ENCODE data around the gene ZDHHC22. TPM values are rescaled to one million over a fixed set of nuclear protein-coding genes. Genes with fewer than 3 reads are reported as not detected.
"Not testable (repeated sequence)": the region's sequence is repeated elsewhere in the genome, so short reads cannot be mapped to it uniquely, and the experiment has no call there.

ZDHHC22 gene
- total RNA-seq, 2 donors from 2014 or later: not detected

- peaks cover 44% of the 10 kb centered on the region for H3K27me3 Mint-ChIP-seq (ENCODE audit: low read depth)
- H3K36me3 Mint-ChIP-seq (ENCODE audit: insufficient read depth in 2 of 2): no peaks in the 10 kb centered on the region
- H3K4me3 Mint-ChIP-seq: no peak overlapping the region
- ATAC-seq (replicated peaks in 1 of 2): no peak
- no peak overlapping the region for H3K27ac Mint-ChIP-seq
- DNase-seq: no peak
- H3K9me3 Mint-ChIP-seq: no peaks in the 10 kb centered on the region
- H3K4me1 Mint-ChIP-seq (ENCODE audit: low read depth): peaks cover 12% of the 10 kb centered on the region
These were observed 36.1 kb upstream of the ZDHHC22 start for GRCh38 chr14:77177702-77178101.

DNA sequence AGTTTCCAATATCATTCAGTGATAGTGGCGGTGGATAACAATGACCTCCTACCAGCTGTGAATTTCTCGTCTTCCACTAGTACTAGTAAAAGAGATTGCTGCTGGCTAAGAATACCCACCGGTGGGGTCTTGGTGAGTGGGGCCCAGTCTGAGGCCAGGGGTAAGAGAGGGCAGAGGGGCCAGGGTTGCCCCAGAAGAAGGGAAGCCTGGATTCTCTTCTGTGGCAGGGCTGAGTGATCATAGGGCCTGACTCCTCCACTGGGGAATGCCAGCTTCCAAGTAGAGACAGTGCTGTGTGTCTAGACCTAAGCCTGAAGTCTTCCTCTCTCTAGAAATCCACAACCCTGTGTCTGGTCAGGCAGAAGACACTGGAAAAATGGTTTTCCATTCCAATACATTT lies 34.3 kb upstream of the ZDHHC22 start:
- H3K9me3 Mint-ChIP-seq: peaks cover under 1 to 2% of the 10 kb centered on the region in 2 donors
- H3K27ac Mint-ChIP-seq: no peak overlapping the region
- no peak overlapping the region for H3K4me3 Mint-ChIP-seq
- DNase-seq (no peak), ATAC-seq (replicated peaks in 1 of 2) (no peak)
- H3K36me3 Mint-ChIP-seq (ENCODE audit: insufficient read depth in 2 of 2): peaks cover 0 to under 1% of the 10 kb centered on the region in 2 donors
- H3K4me1 Mint-ChIP-seq (ENCODE audit: low read depth): peaks cover 5% of the 10 kb centered on the region
- H3K27me3 Mint-ChIP-seq (ENCODE audit: low read depth): peaks cover 42% of the 10 kb centered on the region

GRCh38 chr14:77173911-77174617 lies 32.5 kb upstream of the ZDHHC22 start:
- peaks cover 32% of the 10 kb centered on the region for H3K27me3 Mint-ChIP-seq (ENCODE audit: low read depth)
- not testable (repeated sequence) for H3K9me3 Mint-ChIP-seq; H3K4me1 Mint-ChIP-seq (ENCODE audit: low read depth); H3K4me3 Mint-ChIP-seq; ATAC-seq (replicated peaks in 1 of 2); DNase-seq; H3K27ac Mint-ChIP-seq
- peaks cover 3 to 11% of the 10 kb centered on the region in 2 donors for H3K36me3 Mint-ChIP-seq (ENCODE audit: insufficient read depth in 2 of 2)

- no peak for DNase-seq
- H3K27me3 Mint-ChIP-seq (ENCODE audit: low read depth): peaks cover 32% of the 10 kb centered on the region
- H3K4me1 Mint-ChIP-seq (ENCODE audit: low read depth): peaks cover 5% of the 10 kb centered on the region
- H3K36me3 Mint-ChIP-seq (ENCODE audit: insufficient read depth in 2 of 2): peaks cover 3 to 11% of the 10 kb centered on the region in 2 donors
- no peak for ATAC-seq (replicated peaks in 1 of 2)
- no peak overlapping the region for H3K27ac Mint-ChIP-seq
- H3K9me3 Mint-ChIP-seq: peaks cover 6 to 9% of the 10 kb centered on the region in 2 donors
- no peak overlapping the region for H3K4me3 Mint-ChIP-seq
These were observed 31.3 kb upstream of the ZDHHC22 start for GRCh38 chr14:77172916-77173315.

DNA sequence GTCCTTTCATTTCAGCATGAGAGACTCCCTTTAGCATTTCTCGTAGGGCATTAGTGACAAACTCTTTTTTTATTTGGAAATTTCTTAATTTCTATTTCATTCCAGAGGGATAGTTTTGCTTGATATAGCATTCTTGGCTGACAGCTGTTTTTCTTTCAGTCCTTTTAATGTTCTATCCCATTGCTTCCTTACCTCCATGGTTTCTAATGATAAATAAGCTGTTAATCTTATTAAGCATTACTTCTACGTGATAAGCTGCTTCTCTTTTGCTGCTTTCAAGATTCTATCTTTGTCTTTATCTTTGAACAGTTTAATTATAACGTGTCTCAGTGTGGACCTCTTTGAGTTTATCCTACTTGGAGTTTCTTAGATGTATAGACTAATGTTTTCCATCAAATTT lies 28.5 kb upstream of the ZDHHC22 start:
- peaks cover 21% of the 10 kb centered on the region for H3K27me3 Mint-ChIP-seq (ENCODE audit: low read depth)
- H3K4me1 Mint-ChIP-seq (ENCODE audit: low read depth): no peaks in the 10 kb centered on the region

DNA sequence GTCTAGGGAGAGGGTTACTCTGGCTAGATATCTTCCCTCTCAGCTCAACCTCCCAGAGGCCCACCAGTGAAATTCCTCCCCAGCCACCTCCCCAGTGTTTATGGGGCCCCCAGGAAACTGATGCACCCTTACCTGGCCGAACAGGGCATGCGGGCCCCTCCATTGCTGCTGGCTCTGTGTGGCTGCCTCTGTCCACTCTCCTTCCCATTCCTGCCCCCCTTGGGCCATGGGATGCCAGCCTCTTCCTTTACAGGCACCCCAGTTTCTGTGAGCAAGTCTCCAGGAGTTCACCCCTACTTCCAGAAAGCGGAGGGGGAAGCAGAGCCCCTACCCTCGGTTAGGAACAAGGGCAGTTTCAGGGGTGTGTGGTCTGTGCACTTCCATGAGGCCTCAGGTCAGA lies 19.4 kb upstream of the ZDHHC22 start:
- no peak overlapping the region for H3K4me3 Mint-ChIP-seq
- H3K36me3 Mint-ChIP-seq (ENCODE audit: insufficient read depth in 2 of 2): no peaks in the 10 kb centered on the region
- H3K27ac Mint-ChIP-seq: no peak overlapping the region
- ATAC-seq (replicated peaks in 1 of 2) (no peak), DNase-seq (no peak)
- H3K4me1 Mint-ChIP-seq (ENCODE audit: low read depth): no peaks in the 10 kb centered on the region
- no peaks in the 10 kb centered on the region for H3K9me3 Mint-ChIP-seq
- H3K27me3 Mint-ChIP-seq (ENCODE audit: low read depth): peaks cover 33% of the 10 kb centered on the region

More for the DNA sequence above, 28.5 kb upstream of the ZDHHC22 start:
- peaks cover 6 to 9% of the 10 kb centered on the region in 2 donors for H3K9me3 Mint-ChIP-seq
- DNase-seq (no peak), ATAC-seq (replicated peaks in 1 of 2) (no peak)
- H3K27ac Mint-ChIP-seq: no peak overlapping the region
- H3K4me3 Mint-ChIP-seq: no peak overlapping the region
- H3K36me3 Mint-ChIP-seq (ENCODE audit: insufficient read depth in 2 of 2): peaks cover 3 to 11% of the 10 kb centered on the region in 2 donors

DNA sequence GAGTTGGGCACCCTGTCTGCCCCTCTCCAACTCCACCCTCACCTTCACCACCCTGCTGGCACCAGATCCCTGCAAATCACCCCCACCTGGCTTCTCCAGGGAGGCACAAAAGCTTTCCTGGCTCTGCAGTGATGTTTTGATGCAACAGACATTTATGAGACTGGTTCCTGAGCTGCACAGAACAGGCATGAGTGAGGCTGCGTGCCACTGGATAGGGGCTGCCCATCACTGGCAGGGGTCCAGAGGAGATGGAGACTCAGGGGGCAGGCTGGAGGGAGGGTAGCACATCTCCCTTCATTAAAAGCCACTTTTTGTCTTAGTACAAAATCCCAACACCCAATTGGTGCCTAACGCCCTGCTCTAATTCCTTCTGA lies 17.3 kb upstream of the ZDHHC22 start:
- peaks cover 54% of the 10 kb centered on the region for H3K27me3 Mint-ChIP-seq (ENCODE audit: low read depth)
- no peaks in the 10 kb centered on the region for H3K36me3 Mint-ChIP-seq (ENCODE audit: insufficient read depth in 2 of 2)
- H3K27ac Mint-ChIP-seq: no peak overlapping the region
- no peak overlapping the region for H3K4me3 Mint-ChIP-seq
- DNase-seq: no peak
- no peaks in the 10 kb centered on the region for H3K4me1 Mint-ChIP-seq (ENCODE audit: low read depth)
- ATAC-seq (replicated peaks in 1 of 2): no peak
- H3K9me3 Mint-ChIP-seq: no peaks in the 10 kb centered on the region

DNA sequence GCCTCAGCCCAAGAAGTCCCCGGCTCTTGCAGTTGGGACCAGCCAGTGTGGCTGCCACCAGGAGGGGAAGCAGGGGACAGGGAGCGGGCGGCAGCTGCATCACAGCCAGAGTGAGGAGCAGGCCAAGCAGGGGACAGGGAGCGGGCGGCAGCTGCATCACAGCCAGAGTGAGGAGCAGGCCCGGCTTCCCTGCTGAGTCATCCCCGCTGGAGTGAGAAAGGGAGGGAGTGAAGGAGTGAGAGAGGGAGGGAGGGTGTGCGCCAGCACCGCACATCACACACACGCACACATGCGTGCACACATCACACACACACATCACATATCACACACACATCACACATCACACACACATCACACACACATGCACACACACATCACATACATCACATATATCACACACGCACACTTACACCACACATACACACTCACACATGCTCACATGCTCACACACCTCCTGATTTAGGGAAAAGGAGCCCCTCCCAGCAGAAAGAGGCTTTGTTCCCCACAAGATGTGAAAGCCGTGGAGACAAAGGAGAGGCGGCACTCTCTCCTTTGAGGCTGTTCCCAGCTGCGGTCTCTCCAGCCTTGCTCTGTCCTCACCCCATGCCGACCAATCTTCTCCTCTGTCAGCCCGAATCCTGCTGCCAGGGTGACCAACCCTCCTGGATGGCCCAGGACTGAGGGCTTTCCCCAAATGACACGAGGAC lies 16.7 kb upstream of the ZDHHC22 start:
- no peak for ATAC-seq (replicated peaks in 1 of 2)
- Mint-ChIP-seq H3K27me3 (ENCODE audit: low read depth) (peaks cover 59% of the 10 kb centered on the region), H3K9me3 (no peaks in the 10 kb centered on the region), H3K4me3 (no peak overlapping the region), H3K36me3 (ENCODE audit: insufficient read depth in 2 of 2) (no peaks in the 10 kb centered on the region), H3K27ac (no peak overlapping the region), H3K4me1 (ENCODE audit: low read depth) (no peaks in the 10 kb centered on the region)
- no peak for DNase-seq

GRCh38 chr14:77157740-77158139 lies 16.1 kb upstream of the ZDHHC22 start:
- no peak for DNase-seq
- Mint-ChIP-seq H3K27me3 (ENCODE audit: low read depth) (peaks cover 64% of the 10 kb centered on the region), H3K36me3 (ENCODE audit: insufficient read depth in 2 of 2) (no peaks in the 10 kb centered on the region), H3K27ac (no peak overlapping the region), H3K4me3 (no peak overlapping the region), H3K4me1 (ENCODE audit: low read depth) (no peaks in the 10 kb centered on the region), H3K9me3 (no peaks in the 10 kb centered on the region)
- ATAC-seq (replicated peaks in 1 of 2): no peak

DNA sequence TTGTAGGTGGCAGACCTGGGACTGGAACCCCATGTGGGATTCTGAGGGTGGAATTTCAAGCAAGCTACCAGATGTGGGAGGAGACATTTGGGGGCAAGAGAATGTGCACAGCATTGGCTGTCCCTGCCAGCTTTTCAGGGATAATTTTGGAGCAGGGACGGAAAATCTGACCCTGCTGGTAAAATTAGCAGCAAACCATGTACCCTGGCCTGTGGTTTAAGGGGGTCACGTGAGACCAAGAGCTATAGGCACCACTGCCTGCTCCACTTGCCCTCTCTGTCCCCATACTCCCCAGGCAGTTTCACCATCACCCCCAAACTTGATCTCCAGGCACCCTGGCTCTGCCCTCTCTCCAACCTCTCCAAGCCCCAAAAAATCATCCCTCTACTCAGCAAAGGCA lies 13.5 kb upstream of the ZDHHC22 start:
- Mint-ChIP-seq H3K4me3 (no peak overlapping the region), H3K27me3 (ENCODE audit: low read depth) (peaks cover 52% of the 10 kb centered on the region), H3K27ac (no peak overlapping the region), H3K9me3 (no peaks in the 10 kb centered on the region), H3K36me3 (ENCODE audit: insufficient read depth in 2 of 2) (no peaks in the 10 kb centered on the region), H3K4me1 (ENCODE audit: low read depth) (no peaks in the 10 kb centered on the region)
- DNase-seq: no peak
- no peak for ATAC-seq (replicated peaks in 1 of 2)

DNA sequence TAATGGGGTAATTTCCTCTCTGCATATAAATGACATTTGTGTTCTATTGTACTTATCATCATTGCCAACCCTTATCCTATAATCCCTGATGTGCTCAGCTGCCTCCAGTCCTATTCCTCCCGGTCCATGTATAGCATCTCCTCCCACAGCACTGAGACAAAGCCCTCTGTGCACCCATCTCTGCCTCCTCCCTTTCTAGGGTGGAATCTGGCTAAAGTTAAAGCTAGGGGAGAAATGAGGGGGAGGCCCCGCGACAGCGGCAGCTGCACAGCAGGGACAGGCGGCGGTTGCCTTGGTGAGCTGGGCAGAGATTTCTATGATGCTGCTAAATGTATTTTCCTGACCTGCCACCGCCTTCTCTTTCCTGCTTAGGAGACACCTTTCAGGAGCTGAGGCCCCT lies 12.8 kb upstream of the ZDHHC22 start:
- H3K27me3 Mint-ChIP-seq (ENCODE audit: low read depth): peaks cover 54% of the 10 kb centered on the region

GRCh38 chr14:77153802-77154201 lies 12.2 kb upstream of the ZDHHC22 start:
- Mint-ChIP-seq H3K9me3 (no peaks in the 10 kb centered on the region), H3K4me3 (no peak overlapping the region), H3K36me3 (ENCODE audit: insufficient read depth in 2 of 2) (no peaks in the 10 kb centered on the region), H3K27me3 (ENCODE audit: low read depth) (peaks cover 54% of the 10 kb centered on the region), H3K4me1 (ENCODE audit: low read depth) (no peaks in the 10 kb centered on the region), H3K27ac (no peak overlapping the region)
- DNase-seq: no peak
- no peak for ATAC-seq (replicated peaks in 1 of 2)

More for the DNA sequence above, 12.8 kb upstream of the ZDHHC22 start:
- no peaks in the 10 kb centered on the region for H3K9me3 Mint-ChIP-seq
- no peak overlapping the region for H3K27ac Mint-ChIP-seq
- ATAC-seq (replicated peaks in 1 of 2) (no peak), DNase-seq (no peak)
- H3K4me1 Mint-ChIP-seq (ENCODE audit: low read depth): no peaks in the 10 kb centered on the region
- H3K4me3 Mint-ChIP-seq: no peak overlapping the region
- no peaks in the 10 kb centered on the region for H3K36me3 Mint-ChIP-seq (ENCODE audit: insufficient read depth in 2 of 2)

- Mint-ChIP-seq H3K9me3 (no peaks in the 10 kb centered on the region), H3K36me3 (ENCODE audit: insufficient read depth in 2 of 2) (no peaks in the 10 kb centered on the region), H3K27me3 (ENCODE audit: low read depth) (peaks cover 50% of the 10 kb centered on the region), H3K27ac (no peak overlapping the region), H3K4me1 (ENCODE audit: low read depth) (no peaks in the 10 kb centered on the region), H3K4me3 (no peak overlapping the region)
- no peak for DNase-seq
- ATAC-seq (replicated peaks in 1 of 2): peak; percentile 43 to 64
These were observed 10.5 kb upstream of the ZDHHC22 start for GRCh38 chr14:77151918-77152588.

Measured in activated T-cell treated with anti-CD3 and anti-CD28 coated beads, Interleukin-2, amount 50 U/mL, for 72 hours (primary cell).